Heart left ventricle (tissue), 16 donors: ENCODE measurements around the gene BTNL8. TPM values are rescaled to one million over a fixed set of nuclear protein-coding genes. Genes with fewer than 3 reads are reported as not detected.
"Not testable (repeated sequence)": the region's sequence is repeated elsewhere in the genome, so short reads cannot be mapped to it uniquely, and the experiment has no call there.

ENCODE experiments used
- ATAC-seq, 4 donors: fragments of 200-7000 bp; cut with Tn5 transposase; one replicate each; pipeline ENCODE4 v1.9.1; 2020 to 2022; ENCODE audit warnings: moderate library complexity in 4 of 4, mild to moderate bottlenecking in 3 of 4, moderate number of reproducible peaks in 1 of 4
- DNase-seq, 5 donors: peaks; one replicate each; pipeline ENCODE4 v3.0.0-alpha.2; 2020
- H3K27ac ChIP-seq, 12 donors: fragments of 200-600 bp; sonication (generic) in 4 of 12; one replicate each; pipeline versions ENCODE4 v1.5.0 to v1.8.0; 2016 to 2022; ENCODE audit warnings: mild to moderate bottlenecking in 2 of 12
- H3K27me3 ChIP-seq, 9 donors: fragments of 200-600 bp; sonication (generic) in 2 of 9; one replicate each; pipeline versions ENCODE4 v1.5.1 to v1.8.0; 2016 to 2022; ENCODE audit warnings: mild to moderate bottlenecking in 3 of 9
- H3K36me3 ChIP-seq, 9 donors: fragments of 200-600 bp; sonication (generic) in 2 of 9; one replicate each; pipeline versions ENCODE4 v1.5.0 to v1.8.0; 2018 to 2022; ENCODE audit warnings: mild to moderate bottlenecking in 2 of 9
- H3K4me1 ChIP-seq, 12 donors: fragments of 200-600 bp; sonication (generic) in 4 of 12; one replicate each; pipeline versions ENCODE4 v1.5.0 to v1.8.0; 2016 to 2022; ENCODE audit warnings: mild to moderate bottlenecking in 3 of 12
- H3K4me3 ChIP-seq, 12 donors: fragments of 200-600 bp; sonication (generic) in 4 of 12; one replicate each; pipeline versions ENCODE4 v1.5.0 to v1.8.0; 2017 to 2022; ENCODE audit warnings: mild to moderate bottlenecking in 9 of 12, moderate library complexity in 4 of 12
- H3K9me3 ChIP-seq, 12 donors: fragments of 200-600 bp; sonication (generic) in 4 of 12; one replicate each; pipeline versions ENCODE4 v1.5.0 to v1.8.0; 2016 to 2022; ENCODE audit warnings: mild to moderate bottlenecking in 1 of 12
- POLR2A ChIP-seq, 2 donors: fragments of 450-650 bp; IDR thresholded peaks; one replicate each; pipeline ENCODE4 v1.6.1; 2017; ENCODE audit warnings: antibody characterized with exemption in 2 of 2, mild to moderate bottlenecking in 2 of 2, moderate library complexity in 2 of 2
- WGBS, 4 donors: extraction: QIAGEN DNeasy Blood & Tissue Kit in 2 of 4; methylation state at CpG; one replicate each; pipeline versions ENCODE4 v1.1.5 to v1.1.7; 2013 to 2018; 5-methylcytosine and 5-hydroxymethylcytosine counted together
- intact Hi-C, 10 donors: fragments of 100-400 bp; cut with DNase I; formaldehyde crosslinking; loops; one replicate each; pipeline versions ENCODE4 v1.11.1 to v1.14.2; 2022
- polyA plus RNA-seq, 2 donors: library from polyadenylated mRNA; stranded (reverse); fragments of 200-250 nt; gene quantifications; one replicate each; pipeline ENCODE4 v1.2.3, GENCODE V29; 2013
- total RNA-seq, 9 donors: library from RNA; depleted of rRNA in 2 of 9; stranded (reverse); fragments of >200 nt in 2 of 9; fragmentation: NEBNext Ultra II Directional in 3 of 9; extraction: Animal tissue kit (Norgen Biotek cat#: 25700) in 3 of 9; gene quantifications; one replicate each; pipeline versions ENCODE4 v1.1.0 to v1.2.4, GENCODE V29; 2016 to 2023
- TF ChIP-seq, protein P1 (sequence below), 12 donors: fragments of 200-600 bp; sonication (generic) in 4 of 12; IDR thresholded peaks; one replicate each; pipeline versions ENCODE4 v1.5.0 to v1.8.0; 2018 to 2022; ENCODE audit warnings: antibody characterized with exemption in 12 of 12, mild to moderate bottlenecking in 5 of 12
- donor health status: ischemic (EF 13 %, LVEDD 7.1; RV severe dilation, severe dysfunction).
- donor health status: healthy with polysubstance abuse.
- donor health status: DM: no; HTN: yes; CAD: no.
- donor health status: DM: no; HTN: no; CAD: no.
- donor health status: ischemic (EF 25% LVEDD 6.9; RV normal size, moderate dysfunction).
- donor health status: ischemic (EF 25% LVEDD 5.7; RV mildly dilated, moderate dysfunction).
- donor health status: healthy.
- donor health status: DM: yes; HTN: yes; CAD: no.
- donor health status: ischemic (EF 35%, LVEDD 5.7; RV mildly dilated, moderate dysfunction).
- donor health status: nonischemic (EF 11% LVEDD 7.7; RV severe dilation, severe dysfunction).
- donor health status: DM: yes; HTN: yes; CAD: no.
- donor health status: PGD.
- donor health status: ischemic (EF 29% LVEDD 5.4; RV normal size, mild dysfunction).
- donor health status: nonischemic (EF 23%, LVEDD 6.1; RV moderate dilation, normal function).

The BTNL8 gene
- total and polyA plus RNA-seq, 11 donors: 0.14 to 0.84 (median 0.20) TPM; not detected in 7

DNA sequence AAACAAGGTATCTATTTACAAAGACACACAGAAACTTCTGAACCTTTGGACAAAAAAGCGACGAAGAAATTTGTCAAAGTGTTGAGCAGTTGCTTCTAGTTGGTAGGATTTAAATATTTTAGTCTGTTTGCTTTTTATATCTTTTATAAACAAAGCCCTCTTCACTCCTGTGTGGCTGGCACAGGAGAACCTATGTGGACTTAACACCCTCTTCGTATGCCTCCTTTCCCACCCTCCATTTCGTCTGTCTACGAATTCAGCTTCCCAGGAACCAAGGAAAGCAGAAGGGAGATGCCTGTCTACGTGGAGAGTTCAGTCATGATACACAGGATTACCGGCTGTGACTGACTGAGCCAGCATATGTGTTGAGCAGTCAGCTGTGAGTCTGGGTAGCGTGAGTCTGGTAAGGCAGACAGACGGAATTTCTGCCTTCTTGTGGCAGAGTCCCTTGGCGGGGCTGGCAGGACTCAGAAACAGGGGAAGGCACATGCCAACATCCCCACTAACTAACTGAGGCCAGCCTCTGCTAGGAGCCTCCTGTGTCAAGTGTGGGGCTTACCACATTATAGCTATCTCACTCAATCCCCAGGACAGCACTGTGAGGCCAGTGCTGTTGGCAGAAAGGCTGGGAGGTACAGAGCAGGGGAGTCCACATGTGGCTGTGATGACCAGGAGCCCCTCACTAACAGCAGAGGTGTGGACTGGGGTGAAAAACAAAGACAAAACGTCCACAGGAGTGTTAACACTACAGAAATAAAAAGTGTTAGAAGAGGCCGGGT is 24.0 kb upstream of the BTNL8 start:
- DNase-seq: no peak
- no peak for TF ChIP-seq POLR2A (IDR thresholded peaks at IDR 0.05)
- TF ChIP-seq, protein P1, sequence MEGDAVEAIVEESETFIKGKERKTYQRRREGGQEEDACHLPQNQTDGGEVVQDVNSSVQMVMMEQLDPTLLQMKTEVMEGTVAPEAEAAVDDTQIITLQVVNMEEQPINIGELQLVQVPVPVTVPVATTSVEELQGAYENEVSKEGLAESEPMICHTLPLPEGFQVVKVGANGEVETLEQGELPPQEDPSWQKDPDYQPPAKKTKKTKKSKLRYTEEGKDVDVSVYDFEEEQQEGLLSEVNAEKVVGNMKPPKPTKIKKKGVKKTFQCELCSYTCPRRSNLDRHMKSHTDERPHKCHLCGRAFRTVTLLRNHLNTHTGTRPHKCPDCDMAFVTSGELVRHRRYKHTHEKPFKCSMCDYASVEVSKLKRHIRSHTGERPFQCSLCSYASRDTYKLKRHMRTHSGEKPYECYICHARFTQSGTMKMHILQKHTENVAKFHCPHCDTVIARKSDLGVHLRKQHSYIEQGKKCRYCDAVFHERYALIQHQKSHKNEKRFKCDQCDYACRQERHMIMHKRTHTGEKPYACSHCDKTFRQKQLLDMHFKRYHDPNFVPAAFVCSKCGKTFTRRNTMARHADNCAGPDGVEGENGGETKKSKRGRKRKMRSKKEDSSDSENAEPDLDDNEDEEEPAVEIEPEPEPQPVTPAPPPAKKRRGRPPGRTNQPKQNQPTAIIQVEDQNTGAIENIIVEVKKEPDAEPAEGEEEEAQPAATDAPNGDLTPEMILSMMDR (IDR thresholded peaks at IDR 0.05): no peak
- 78 to 84% (median 80%) methylated on average over 12 of the region's 12 CpGs for WGBS, 4 donors
- Histone ChIP-seq H3K4me3 (no peak overlapping the region), H3K9me3 (no peaks in the 10 kb centered on the region), H3K4me1 (peaks cover 0 to 16% (median 0%) of the 10 kb centered on the region in 12 donors), H3K36me3 (no peaks in the 10 kb centered on the region), H3K27me3 (peaks cover 0 to 2% (median 0%) of the 10 kb centered on the region in 9 donors), H3K27ac (no peak overlapping the region)
- no peak for ATAC-seq
- intact Hi-C loops: loop anchor here in 5 of 10 donors (5.0 to 10.0 kb wide), 4 partner anchors 160 to 280 kb away; no protein-coding TSS in a partner anchor

GRCh38 chr5:180875860-180876426 is 23.0 kb upstream of the BTNL8 start:
- Histone ChIP-seq H3K27ac (no peak overlapping the region), H3K4me1 (peaks cover 0 to 16% (median 0%) of the 10 kb centered on the region in 12 donors), H3K36me3 (no peaks in the 10 kb centered on the region), H3K4me3 (no peak overlapping the region), H3K9me3 (peaks cover 0 to 3% (median 0%) of the 10 kb centered on the region in 12 donors), H3K27me3 (peaks cover 0 to 2% (median 0%) of the 10 kb centered on the region in 9 donors)
- intact Hi-C loops: loop anchor here in 4 of 10 donors (10.0 kb wide), 3 partner anchors 159 to 279 kb away; no protein-coding TSS in a partner anchor
- DNase-seq (no peak), ATAC-seq (no peak)
- 76 to 91% (median 82%) methylated on average over 10 of the region's 10 CpGs for WGBS, 4 donors
- no peak for TF ChIP-seq POLR2A (IDR thresholded peaks at IDR 0.05)
- TF ChIP-seq, protein P1 (IDR thresholded peaks at IDR 0.05): no peak

DNA sequence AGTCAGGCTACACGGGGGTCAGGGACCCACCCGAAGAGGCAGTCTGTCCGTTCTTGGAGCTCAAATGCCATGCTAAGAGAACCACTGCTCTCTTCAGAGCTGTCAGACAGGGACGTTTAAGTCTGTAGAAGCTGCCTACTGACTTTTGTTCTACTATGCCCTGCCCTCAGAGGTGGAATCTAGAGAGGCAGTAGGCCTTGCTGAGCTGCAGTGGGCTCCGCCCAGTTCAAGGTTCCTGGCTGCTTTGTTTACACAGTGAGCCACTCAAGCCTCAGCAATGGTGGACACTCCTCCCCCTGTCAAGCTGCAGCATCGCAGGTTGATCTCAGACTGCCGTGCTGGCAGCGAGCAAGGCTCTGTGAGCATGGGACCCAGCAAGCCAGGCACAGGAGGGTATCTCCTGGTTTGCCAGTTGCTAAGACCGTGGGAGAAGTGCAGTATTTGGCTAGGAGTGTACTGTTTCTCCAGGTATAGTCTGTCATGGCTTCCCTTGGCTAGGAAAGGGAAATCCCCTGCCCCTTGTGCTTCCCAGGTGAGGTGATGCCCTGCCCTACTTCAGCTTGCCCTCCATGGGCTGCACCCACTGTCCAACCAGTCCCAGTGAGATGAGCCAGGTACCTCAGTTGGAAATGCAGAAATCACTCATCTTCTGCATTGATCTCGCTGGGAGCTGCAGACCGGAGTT is 13.0 kb upstream of the BTNL8 start:
- H3K4me3 ChIP-seq, intact Hi-C loops, H3K4me1 ChIP-seq, H3K36me3 ChIP-seq, H3K9me3 ChIP-seq, DNase-seq, H3K27ac ChIP-seq, ATAC-seq: not testable (repeated sequence)
- peaks cover 0 to 18% (median 0%) of the 10 kb centered on the region in 9 donors for H3K27me3 ChIP-seq
- 62 to 76% (median 73%) methylated on average over 10 to 11 of the region's 11 CpGs for WGBS, 4 donors

DNA sequence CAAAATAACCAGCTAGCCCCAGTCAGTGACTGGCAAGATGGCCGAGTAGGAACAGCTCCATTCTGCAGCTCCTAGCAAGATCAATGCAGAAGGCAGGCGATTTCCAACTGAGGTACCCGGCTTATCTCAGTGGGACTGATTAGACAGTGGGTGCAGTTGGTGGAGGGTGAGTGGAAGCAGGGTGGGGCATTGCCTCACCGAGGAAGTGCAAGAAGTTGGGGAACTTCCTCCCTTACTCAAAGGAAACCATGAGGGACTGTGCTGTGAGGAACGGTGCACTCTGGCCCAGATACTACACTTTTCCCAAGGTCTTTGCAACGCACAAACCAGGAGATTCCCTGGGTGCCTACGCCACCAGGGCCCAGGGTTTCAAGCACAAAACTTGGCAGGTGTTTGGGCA is 9.6 kb upstream of the BTNL8 start:
- H3K9me3 ChIP-seq: peaks cover 0 to 7% (median 0%) of the 10 kb centered on the region in 12 donors
- H3K4me3 ChIP-seq: no peak overlapping the region
- peaks cover 0 to 18% (median 0%) of the 10 kb centered on the region in 9 donors for H3K27me3 ChIP-seq
- DNase-seq (no peak), ATAC-seq (no peak)
- intact Hi-C loops: no loop called here
- 60 to 80% (median 66%) methylated on average over 7 of the region's 7 CpGs for WGBS, 4 donors
- TF ChIP-seq POLR2A (IDR thresholded peaks at IDR 0.05): no peak
- TF ChIP-seq, protein P1 (IDR thresholded peaks at IDR 0.05): no peak
- no peaks in the 10 kb centered on the region for H3K4me1 ChIP-seq
- no peak overlapping the region for H3K27ac ChIP-seq
- no peaks in the 10 kb centered on the region for H3K36me3 ChIP-seq

DNA sequence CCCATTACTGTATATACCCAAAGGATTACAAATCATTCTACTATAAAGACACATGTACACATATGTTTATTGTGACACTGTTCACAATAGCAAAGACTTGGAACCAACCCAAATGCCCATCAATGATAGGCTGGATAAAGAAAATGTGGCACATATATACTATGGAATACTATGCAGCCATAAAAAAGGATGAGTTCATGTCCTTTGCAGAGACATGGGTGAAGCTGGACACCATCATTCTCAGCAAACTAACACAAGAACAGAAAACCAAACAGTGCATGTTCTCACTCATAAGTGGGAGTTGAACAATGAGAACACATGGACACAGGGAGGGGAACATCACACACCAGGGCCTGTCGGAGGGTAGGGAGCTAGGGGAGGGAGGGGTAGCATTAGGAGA is 3.6 kb upstream of the BTNL8 start:
- ATAC-seq, H3K36me3 ChIP-seq, DNase-seq, H3K27ac ChIP-seq, H3K4me3 ChIP-seq, H3K27me3 ChIP-seq, H3K4me1 ChIP-seq, intact Hi-C loops: not testable (repeated sequence)
- 92 to 97% (median 94%) methylated on average over 1 of the region's 1 CpG for WGBS, 4 donors
- peaks cover 0 to 18% (median 2%) of the 10 kb centered on the region in 12 donors for H3K9me3 ChIP-seq
